Subcutaneous adipose tissue (tissue), 4 donors: Measurements from ENCODE around the gene PAK1IP1. TPM values are rescaled to one million over a fixed set of nuclear protein-coding genes. Genes with fewer than 3 reads are reported as not detected.

Experiments
- CTCF ChIP-seq: fragments of 450-650 bp; IDR thresholded peaks from one replicate; pipeline ENCODE4 v1.5.1; 2016; ENCODE audit warnings: low read depth, mild to moderate bottlenecking, control low read depth, antibody characterized with exemption, moderate library complexity
- total RNA-seq, 4 donors: library from RNA; depleted of rRNA; stranded (reverse); fragments of >200 nt; gene quantifications; one replicate each; pipeline ENCODE4 v1.1.0, GENCODE V29; 2016

Gene PAK1IP1
- total RNA-seq, 4 donors from 2014 or later: 5.8 to 23.8 (median 10.0) TPM

GRCh38 chr6:10668126-10668917, 26.4 kb upstream of the PAK1IP1 start:
- no peak for TF ChIP-seq CTCF

DNA sequence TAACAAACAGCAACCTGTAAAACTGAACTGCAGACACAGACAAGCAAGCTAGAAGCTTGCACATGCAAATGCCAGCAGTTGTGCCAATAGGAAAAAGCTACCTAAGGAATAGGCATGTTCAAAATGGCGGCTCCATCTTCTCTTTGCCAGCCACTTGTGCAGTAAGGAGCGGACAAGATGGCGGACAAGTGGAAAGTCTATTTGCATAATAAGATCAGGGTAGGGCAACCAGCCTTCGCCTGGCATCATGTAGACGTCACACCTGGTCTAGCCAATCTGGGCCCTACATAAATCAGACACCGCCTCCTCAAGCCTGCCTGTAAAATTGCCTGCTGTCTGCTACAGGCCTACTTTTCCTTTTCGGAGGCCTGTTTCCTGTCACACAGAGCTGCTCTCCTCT, 18.4 kb upstream of the PAK1IP1 start:
- no peak for TF ChIP-seq CTCF

GRCh38 chr6:10678456-10678855, 16.3 kb upstream of the PAK1IP1 start:
- no peak for TF ChIP-seq CTCF

- no peak for TF ChIP-seq CTCF
Measured at GRCh38 chr6:10681795-10682194, 13.0 kb upstream of the PAK1IP1 start.

GRCh38 chr6:10682355-10682988, 12.3 kb upstream of the PAK1IP1 start:
- TF ChIP-seq CTCF: no peak

- no peak for TF ChIP-seq CTCF
Measured at GRCh38 chr6:10684618-10685017, 10.2 kb upstream of the PAK1IP1 start.

GRCh38 chr6:10685092-10685915, 9.5 kb upstream of the PAK1IP1 start:
- TF ChIP-seq CTCF: no peak
